ENCODE results near the gene PIK3R1.
"Not testable (repeated sequence)": the region's sequence is repeated elsewhere in the genome, so short reads cannot be mapped to it uniquely, and the experiment has no call there.

Gene PIK3R1

GRCh38 chr5:68196876-68197275, 18.7 kb upstream of the PIK3R1 start:
- no peak for TF ChIP-seq CTCF (IDR thresholded peaks at IDR 0.05; ENCODE audit: low read depth, low read length)
- Histone ChIP-seq H3K4me3 (ENCODE audit: low read depth, low read length) (no peak overlapping the region), H3K36me3 (no peaks in the 10 kb centered on the region), H3K4me1 (no peaks in the 10 kb centered on the region), H3K27me3 (no peaks in the 10 kb centered on the region), H3K9me3 (no peaks in the 10 kb centered on the region)
- no peak for DNase-seq

GRCh38 chr5:68200288-68200687, 15.3 kb upstream of the PIK3R1 start:
- no peak for DNase-seq
- Histone ChIP-seq H3K9me3 (no peaks in the 10 kb centered on the region), H3K27me3 (no peaks in the 10 kb centered on the region), H3K4me3 (ENCODE audit: low read depth, low read length) (no peak overlapping the region), H3K36me3 (no peaks in the 10 kb centered on the region), H3K4me1 (no peaks in the 10 kb centered on the region)
- no peak for TF ChIP-seq CTCF (IDR thresholded peaks at IDR 0.05; ENCODE audit: low read depth, low read length)

- H3K9me3 ChIP-seq; DNase-seq; H3K4me1 ChIP-seq; H3K27me3 ChIP-seq; H3K36me3 ChIP-seq; H3K4me3 ChIP-seq (ENCODE audit: low read depth, low read length): not testable (repeated sequence)
Observed at GRCh38 chr5:68210654-68211053, 4.9 kb upstream of the PIK3R1 start.

- DNase-seq = no peak
- Histone ChIP-seq H3K27me3 (no peaks in the 10 kb centered on the region), H3K36me3 (no peaks in the 10 kb centered on the region), H3K9me3 (no peaks in the 10 kb centered on the region), H3K4me3 (ENCODE audit: low read depth, low read length) (peak overlapping the region; percentile 81), H3K4me1 (no peaks in the 10 kb centered on the region)
- no peak for TF ChIP-seq CTCF (IDR thresholded peaks at IDR 0.05; ENCODE audit: low read depth, low read length)
Observed at GRCh38 chr5:68214482-68215207, 911 bp upstream of the PIK3R1 start.

GRCh38 chr5:68215898-68216244, 315 bp downstream of the PIK3R1 start:
- Histone ChIP-seq H3K9me3 (no peaks in the 10 kb centered on the region), H3K36me3 (no peaks in the 10 kb centered on the region), H3K4me3 (ENCODE audit: low read depth, low read length) (peak overlapping the region; percentile 82), H3K4me1 (no peaks in the 10 kb centered on the region), H3K27me3 (no peaks in the 10 kb centered on the region)
- no peak for TF ChIP-seq CTCF (IDR thresholded peaks at IDR 0.05; ENCODE audit: low read depth, low read length)
- DNase-seq = no peak

GRCh38 chr5:68216245-68217046, 890 bp downstream of the PIK3R1 start:
- DNase-seq = peak; percentile 76

More at GRCh38 chr5:68216245-68217046, 890 bp downstream of the PIK3R1 start:
- Histone ChIP-seq H3K4me1 (no peaks in the 10 kb centered on the region), H3K4me3 (ENCODE audit: low read depth, low read length) (peak overlapping the region; percentile 82), H3K27me3 (no peaks in the 10 kb centered on the region), H3K9me3 (no peaks in the 10 kb centered on the region), H3K36me3 (no peaks in the 10 kb centered on the region)
- no peak for TF ChIP-seq CTCF (IDR thresholded peaks at IDR 0.05; ENCODE audit: low read depth, low read length)
